GM12872 (cell line): ENCODE results near the gene MPZL2.

Experiments
- CTCF ChIP-seq: IDR thresholded peaks from 3 replicates; pipeline ENCODE4 v1.5.1; 2011; ENCODE audit warnings: low read depth, mild to moderate bottlenecking, low read length, moderate library complexity; ENCODE audit not compliant: insufficient read depth

MPZL2 gene

DNA sequence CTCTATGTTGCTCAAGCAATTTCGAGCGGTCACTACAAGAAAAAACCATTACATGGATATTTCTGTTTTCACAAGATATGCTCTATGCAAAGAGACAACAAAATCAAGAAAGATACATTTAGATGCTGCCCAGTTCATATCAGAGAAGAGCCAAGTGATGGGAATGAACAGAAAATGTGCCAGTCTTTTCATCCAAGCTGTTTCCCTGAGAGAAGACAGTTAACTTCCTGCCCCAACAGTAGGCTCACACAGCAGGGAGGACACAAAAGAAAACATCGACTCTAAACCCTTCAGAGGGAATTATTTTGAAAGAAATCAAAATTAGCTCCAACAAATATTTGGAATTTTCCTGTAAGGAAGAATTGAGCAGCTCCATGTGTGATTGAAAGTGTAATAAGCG, 50.9 kb downstream of the MPZL2 start:
- no peak for TF ChIP-seq CTCF

DNA sequence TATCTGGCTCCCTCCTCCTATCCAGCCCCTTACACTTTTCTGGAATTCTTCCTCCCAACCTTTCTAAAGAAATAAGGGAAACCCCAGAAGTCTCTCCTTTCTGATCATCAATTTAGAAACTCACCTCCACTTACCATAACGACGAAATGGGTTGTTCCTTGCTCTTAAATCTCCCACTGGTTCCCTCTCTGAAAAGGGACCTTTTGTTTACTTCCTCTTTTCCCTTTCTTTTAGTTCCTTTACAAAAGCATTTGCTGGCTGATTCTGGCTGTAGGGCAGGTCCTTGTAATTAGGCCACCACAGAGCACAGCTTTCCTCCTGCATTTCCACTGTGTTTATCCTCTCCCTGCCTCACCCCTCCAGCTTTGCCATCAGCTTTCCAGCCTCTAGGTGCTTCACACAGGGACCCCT, 51.3 kb downstream of the MPZL2 start:
- TF ChIP-seq CTCF = no peak

- TF ChIP-seq CTCF = no peak
Measured at GRCh38 chr11:118212131-118212725, 51.9 kb downstream of the MPZL2 start.

DNA sequence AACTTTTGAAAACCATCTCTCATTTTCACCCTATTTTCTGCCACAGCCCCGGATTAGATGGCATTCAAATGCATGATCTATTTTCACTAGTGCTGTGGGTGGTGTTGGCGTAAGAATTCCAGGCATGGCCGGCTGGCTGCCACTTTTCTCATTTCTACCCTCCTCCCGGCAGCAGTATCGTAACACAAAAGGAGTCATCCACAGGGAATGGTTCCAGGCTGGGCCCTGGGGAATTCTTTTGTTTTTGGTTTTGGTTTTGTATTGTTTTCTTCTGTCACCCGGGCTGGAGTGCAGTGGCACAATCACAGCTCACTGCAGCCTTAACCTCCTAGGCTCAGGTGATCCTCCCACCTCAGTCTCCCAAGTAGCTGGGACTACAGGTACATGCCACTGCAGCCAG, 53.1 kb downstream of the MPZL2 start:
- TF ChIP-seq CTCF = no peak

GRCh38 chr11:118210323-118210722, 53.8 kb downstream of the MPZL2 start:
- no peak for TF ChIP-seq CTCF

DNA sequence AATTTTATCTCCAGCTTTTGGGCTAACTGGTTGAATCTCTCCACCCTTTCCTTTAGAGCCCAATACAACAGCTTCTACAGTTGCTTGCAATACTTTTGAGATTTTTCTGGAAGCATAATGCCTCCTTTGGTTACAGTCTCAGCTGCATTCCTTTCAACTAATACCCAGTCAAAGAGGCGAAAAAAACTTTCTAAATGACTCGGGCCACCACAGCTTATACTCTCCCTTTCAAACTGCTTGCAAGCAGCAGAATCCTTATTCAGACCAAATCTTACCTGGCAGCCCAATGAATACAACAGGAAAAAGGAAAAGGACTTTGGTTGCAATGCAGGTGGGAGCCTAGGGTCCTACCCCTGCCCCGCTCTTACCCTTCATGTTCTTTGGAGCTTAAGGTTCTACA, 55.1 kb downstream of the MPZL2 start:
- TF ChIP-seq CTCF = no peak

DNA sequence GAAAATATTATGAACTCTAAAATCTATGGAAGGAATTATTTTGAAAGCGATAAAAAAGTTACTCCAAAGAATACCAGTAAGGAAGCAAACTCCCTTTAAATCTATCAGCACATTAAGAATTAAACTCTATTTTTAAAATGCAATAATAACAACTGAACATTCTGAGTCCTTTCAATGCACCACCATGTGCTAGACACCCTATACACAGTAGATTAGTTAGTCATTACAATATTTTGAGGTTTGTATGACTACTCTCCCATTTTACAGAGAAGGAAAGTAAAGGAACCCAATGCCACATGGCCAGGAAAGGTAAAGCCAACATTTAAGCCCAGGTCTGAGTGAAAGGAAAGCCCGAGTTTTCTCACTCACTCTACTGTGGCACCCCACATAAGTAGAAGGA, 57.0 kb downstream of the MPZL2 start:
- TF ChIP-seq CTCF = no peak
